Upper lobe of left lung (tissue), 6 donors: ENCODE data around the gene OR51G1. TPM values are rescaled to one million over a fixed set of nuclear protein-coding genes. Genes with fewer than 3 reads are reported as not detected.

ENCODE experiments used
- ATAC-seq, 2 donors: fragments of 200-7000 bp; cut with Tn5 transposase; one replicate each; pipeline ENCODE4 v1.9.1; 2022; ENCODE audit warnings: mild to moderate bottlenecking in 2 of 2, moderate library complexity in 2 of 2; ENCODE audit not compliant: low FRiP score in 2 of 2
- DNase-seq, 2 donors: peaks; one replicate each; pipeline ENCODE4 v3.0.0-alpha.2; 2019 to 2020
- H3K27ac ChIP-seq, 4 donors: fragments of 200-600 bp; sonication (generic); one replicate each; pipeline ENCODE4 v1.5.1; 2016 to 2019
- H3K27me3 ChIP-seq, 4 donors: fragments of 200-600 bp; sonication (generic); one replicate each; pipeline ENCODE4 v1.5.1; 2017 to 2019
- H3K36me3 ChIP-seq, 4 donors: fragments of 200-600 bp; sonication (generic); one replicate each; pipeline ENCODE4 v1.5.1; 2016 to 2019
- H3K4me1 ChIP-seq, 4 donors: fragments of 200-600 bp; sonication (generic); one replicate each; pipeline ENCODE4 v1.5.1; 2018 to 2019
- H3K4me3 ChIP-seq, 4 donors: fragments of 200-600 bp; sonication (generic); one replicate each; pipeline ENCODE4 v1.5.1; 2017 to 2019; ENCODE audit warnings: mild to moderate bottlenecking in 2 of 4, moderate library complexity in 1 of 4
- H3K9me3 ChIP-seq, 4 donors: fragments of 200-600 bp; sonication (generic); one replicate each; pipeline ENCODE4 v1.5.1; 2018 to 2019
- EP300 ChIP-seq, 4 donors: sonication (generic); formaldehyde crosslinking; IDR thresholded peaks; one replicate each; pipeline ENCODE4 v1.5.1; 2017; ENCODE audit warnings: antibody characterized with exemption in 4 of 4, control low read depth in 2 of 4
- POLR2A ChIP-seq, 4 donors: fragments of 450-650 bp; IDR thresholded peaks; one replicate each; pipeline ENCODE4 v1.5.1; 2016 to 2017; ENCODE audit warnings: antibody characterized with exemption in 4 of 4, mild to moderate bottlenecking in 2 of 4
- POLR2AphosphoS5 ChIP-seq, 2 donors: sonication (generic); formaldehyde crosslinking; IDR thresholded peaks; one replicate each; pipeline ENCODE4 v1.5.1; 2017; ENCODE audit warnings: antibody characterized with exemption in 2 of 2
- WGBS, 2 donors: methylation state at CpG; one replicate each; pipeline ENCODE4 v1.1.5; 2017 to 2018; 5-methylcytosine and 5-hydroxymethylcytosine counted together
- total RNA-seq, 6 donors: library from RNA; depleted of rRNA in 4 of 6; stranded (reverse); fragments of >200 nt in 4 of 6; gene quantifications; one replicate each; pipeline versions ENCODE4 v1.1.0 to v1.2.1, GENCODE V29; 2016 to 2021
- TF ChIP-seq, protein P1 (sequence below), 6 experiments: fragments of 450-650 bp in 4 of 6; fragments of 200-600 bp in 2 of 6; sonication (generic) in 2 of 6; IDR thresholded peaks; one replicate each; pipeline ENCODE4 v1.5.1; 2016 to 2019; ENCODE audit warnings: antibody characterized with exemption in 6 of 6
- donor health status: DM: no; HTN: no; CAD: no; lungs with moderate emphysema.
- donor health status: DM: no; HTN: yes; CAD: no; lungs with severe emphysema.

The OR51G1 gene
- total RNA-seq, 6 donors from 2014 or later, result not detected

GRCh38 chr11:4881188-4881587 is 43.0 kb downstream of the OR51G1 start:
- Histone ChIP-seq H3K27me3 (no peaks in the 10 kb centered on the region), H3K9me3 (no peaks in the 10 kb centered on the region), H3K36me3 (no peaks in the 10 kb centered on the region), H3K4me3 (no peak overlapping the region), H3K27ac (no peak overlapping the region), H3K4me1 (no peaks in the 10 kb centered on the region)
- 81 to 82% methylated on average over 4 of the region's 4 CpGs for WGBS, 2 donors
- ATAC-seq, result no peak
- TF ChIP-seq EP300 (IDR thresholded peaks at IDR 0.05), result no peak
- TF ChIP-seq POLR2A (IDR thresholded peaks at IDR 0.05), result no peak
- TF ChIP-seq, protein P1, sequence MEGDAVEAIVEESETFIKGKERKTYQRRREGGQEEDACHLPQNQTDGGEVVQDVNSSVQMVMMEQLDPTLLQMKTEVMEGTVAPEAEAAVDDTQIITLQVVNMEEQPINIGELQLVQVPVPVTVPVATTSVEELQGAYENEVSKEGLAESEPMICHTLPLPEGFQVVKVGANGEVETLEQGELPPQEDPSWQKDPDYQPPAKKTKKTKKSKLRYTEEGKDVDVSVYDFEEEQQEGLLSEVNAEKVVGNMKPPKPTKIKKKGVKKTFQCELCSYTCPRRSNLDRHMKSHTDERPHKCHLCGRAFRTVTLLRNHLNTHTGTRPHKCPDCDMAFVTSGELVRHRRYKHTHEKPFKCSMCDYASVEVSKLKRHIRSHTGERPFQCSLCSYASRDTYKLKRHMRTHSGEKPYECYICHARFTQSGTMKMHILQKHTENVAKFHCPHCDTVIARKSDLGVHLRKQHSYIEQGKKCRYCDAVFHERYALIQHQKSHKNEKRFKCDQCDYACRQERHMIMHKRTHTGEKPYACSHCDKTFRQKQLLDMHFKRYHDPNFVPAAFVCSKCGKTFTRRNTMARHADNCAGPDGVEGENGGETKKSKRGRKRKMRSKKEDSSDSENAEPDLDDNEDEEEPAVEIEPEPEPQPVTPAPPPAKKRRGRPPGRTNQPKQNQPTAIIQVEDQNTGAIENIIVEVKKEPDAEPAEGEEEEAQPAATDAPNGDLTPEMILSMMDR (IDR thresholded peaks at IDR 0.05), result no peak
- no peak for TF ChIP-seq POLR2AphosphoS5 (IDR thresholded peaks at IDR 0.05)
- DNase-seq, result no peak

Other genes with a start within 250 kb of the OR51G1 start
- not detected for gene OR51E2, start 226.5 kb downstream of the OR51G1 start, total RNA-seq
- gene MMP26, start 219.6 kb downstream of the OR51G1 start, total RNA-seq, result not detected
- gene OR51F1, start 154.4 kb downstream of the OR51G1 start, total RNA-seq, result not detected
- gene OR52R1, start 120.0 kb downstream of the OR51G1 start, total RNA-seq, result not detected
- gene OR51F2, start 103.0 kb downstream of the OR51G1 start, total RNA-seq, result not detected
- gene OR51S1, start 75.1 kb downstream of the OR51G1 start, total RNA-seq, result not detected
- not detected for gene OR51T1, start 42.4 kb downstream of the OR51G1 start, total RNA-seq
- not detected for gene OR51A7, start 20.6 kb downstream of the OR51G1 start, total RNA-seq
- not detected for gene OR51G2, start 5.0 kb downstream of the OR51G1 start, total RNA-seq
- gene OR51A4, start 23.3 kb upstream of the OR51G1 start, total RNA-seq, result not detected
- not detected for gene OR51A2, start 31.4 kb upstream of the OR51G1 start, total RNA-seq
- gene OR51L1, start 70.5 kb upstream of the OR51G1 start, total RNA-seq, result not detected
- not detected for gene OR52J3, start 122.2 kb upstream of the OR51G1 start, total RNA-seq
- gene OR52E2, start 135.3 kb upstream of the OR51G1 start, total RNA-seq, result not detected
- not detected for gene OR52E1, start 145.2 kb upstream of the OR51G1 start, total RNA-seq
- not detected for gene OR52A5, start 214.0 kb upstream of the OR51G1 start, total RNA-seq
- not detected for gene OR52A1, start 230.4 kb upstream of the OR51G1 start, total RNA-seq